CD4-positive, alpha-beta T cell (primary cell): ENCODE results near the gene MARCHF3. TPM values are rescaled to one million over a fixed set of nuclear protein-coding genes. Genes with fewer than 3 reads are reported as not detected.

Experiments used
- ATAC-seq: fragments of 200-7000 bp; cut with Tn5 transposase; one replicate; pipeline ENCODE4 v1.10.0; 2022; ENCODE audit warnings: mild to moderate bottlenecking; ENCODE audit not compliant: poor library complexity
- CTCF ChIA-PET: fragments of 350-600 bp; sonication (Branson Sonifier 250); formaldehyde crosslinking; loops from one replicate; lab custom pipeline; 2021; ENCODE audit warnings: antibody characterized with exemption, inconsistent platforms; lab: Charles Lee
- POLR2A ChIA-PET: fragments of 350-600 bp; sonication (Branson Sonifier 250); formaldehyde crosslinking; loops from one replicate; lab custom pipeline; 2021; ENCODE audit warnings: antibody characterized with exemption, inconsistent platforms; lab: Charles Lee
- DNase-seq, 14 experiments: peaks; one replicate each; pipeline ENCODE4 v3.0.0-alpha.2; 2013 to 2020; ENCODE audit warnings: mixed read lengths in 2 of 14
- H3K27ac ChIP-seq, 2 donors: one replicate each; pipeline versions ENCODE4 v1.5.1 to v1.7.0; 2013; ENCODE audit warnings: low read length in 2 of 2, low read depth in 1 of 2, mild to moderate bottlenecking in 1 of 2
- H3K27me3 ChIP-seq, 2 experiments: 1 replicate in 1 of 2; 2 replicates in 1 of 2; pipeline versions ENCODE4 v1.6.1 to v1.7.0; 2013; ENCODE audit warnings: low read length in 2 of 2, control low read depth in 1 of 2, mild to moderate bottlenecking in 1 of 2, moderate library complexity in 1 of 2; ENCODE audit not compliant: insufficient read depth in 2 of 2, control insufficient read depth in 1 of 2
- H3K36me3 ChIP-seq: one replicate; pipeline ENCODE4 v1.6.1; 2013; ENCODE audit warnings: low read length, control low read depth; ENCODE audit not compliant: insufficient read depth
- H3K4me1 ChIP-seq: one replicate; pipeline ENCODE4 v1.6.1; 2013; ENCODE audit warnings: low read length, control low read depth; ENCODE audit not compliant: insufficient read depth
- H3K4me3 ChIP-seq: one replicate; pipeline ENCODE4 v1.5.1; 2013; ENCODE audit warnings: mild to moderate bottlenecking, low read length, moderate library complexity
- H3K9me3 ChIP-seq, 2 experiments: 1 replicate in 1 of 2; 2 replicates in 1 of 2; pipeline versions ENCODE4 v1.6.1 to v1.7.0; 2013; ENCODE audit warnings: low read length in 2 of 2, mild to moderate bottlenecking in 2 of 2, control low read depth in 1 of 2, moderate library complexity in 1 of 2; ENCODE audit not compliant: control insufficient read depth in 1 of 2, insufficient read depth in 1 of 2
- H3K27ac Mint-ChIP-seq: one replicate; pipeline ENCODE4 v1.8.0; 2020; ENCODE audit warnings: mixed read lengths
- H3K27me3 Mint-ChIP-seq: one replicate; pipeline ENCODE4 v1.8.0; 2021; ENCODE audit warnings: mixed read lengths
- H3K36me3 Mint-ChIP-seq: one replicate; pipeline ENCODE4 v1.8.0; 2021; ENCODE audit warnings: low read depth, mixed read lengths
- H3K4me1 Mint-ChIP-seq: one replicate; pipeline ENCODE4 v1.8.0; 2021; ENCODE audit warnings: low read depth, mixed read lengths
- H3K4me3 Mint-ChIP-seq: one replicate; pipeline ENCODE4 v1.8.0; 2020; ENCODE audit warnings: mild to moderate bottlenecking, mixed read lengths
- H3K9me3 Mint-ChIP-seq: one replicate; pipeline ENCODE4 v1.8.0; 2020; ENCODE audit warnings: mixed read lengths
- CTCF ChIP-seq: fragments of 200-600 bp; IDR thresholded peaks from one replicate; pipeline ENCODE4 v1.8.0; 2022; ENCODE audit warnings: antibody characterized with exemption, mild to moderate bottlenecking
- intact Hi-C, 2 experiments: fragments of 100-400 bp; cut with DNase I in 1 of 2; cut with micrococcal nuclease in 1 of 2; formaldehyde crosslinking; loops; one replicate each; pipeline versions ENCODE4 v1.15.1 to v1.9.0; 2023 to 2025; cut with DNase I, micrococcal nuclease
- total RNA-seq, 174 experiments: library from RNA in 2 of 174; stranded (reverse) in 2 of 174; gene quantifications; one replicate each; pipeline ENCODE4 v1.2.3 and lab custom pipeline; 2021 to 2026

MARCHF3 gene
- total RNA-seq, 2 experiments from 2014 or later, result 5.2 to 6.2 TPM

DNA sequence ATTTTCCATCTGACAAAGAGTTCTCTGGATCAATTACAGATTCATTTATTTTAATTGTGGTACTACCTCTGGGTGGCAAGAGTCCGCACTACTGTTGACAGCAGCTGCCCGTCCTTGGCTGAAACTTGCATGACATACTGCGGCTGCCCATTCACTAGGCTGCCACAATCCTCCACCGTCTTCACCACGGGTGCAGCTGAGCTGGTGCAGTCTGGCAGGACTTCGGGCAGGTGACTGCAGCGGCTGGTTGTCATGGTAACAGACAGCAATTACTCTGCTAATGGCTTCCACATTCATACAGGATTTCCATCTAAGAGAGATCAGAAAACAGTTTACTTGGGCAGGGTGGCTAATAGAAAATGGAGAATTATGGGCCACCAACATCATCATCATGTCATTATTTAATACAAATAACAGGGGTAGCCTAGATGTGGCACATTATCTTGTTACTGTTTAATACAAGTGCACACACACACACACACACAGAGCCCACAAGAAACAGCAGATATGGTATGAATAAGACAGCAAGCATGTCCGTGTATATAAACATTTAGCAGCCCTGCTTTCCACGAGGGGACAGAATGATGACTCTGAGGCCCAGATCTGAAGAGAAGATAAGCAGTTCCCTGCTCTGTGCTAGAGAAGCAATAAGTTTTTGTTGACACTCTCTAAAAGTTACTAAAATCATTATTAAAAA is 112.3 kb downstream of the MARCHF3 start:
- no peak for ATAC-seq
- peaks cover 19% of the 10 kb centered on the region for H3K36me3 Mint-ChIP-seq
- Histone ChIP-seq H3K4me1 (no peaks in the 10 kb centered on the region), H3K27me3 (no peaks in the 10 kb centered on the region), H3K4me3 (no peak overlapping the region), H3K36me3 (no peaks in the 10 kb centered on the region), H3K9me3 (no peaks in the 10 kb centered on the region), H3K27ac (no peak overlapping the region)
- no peaks in the 10 kb centered on the region for H3K27me3 Mint-ChIP-seq
- no peak for TF ChIP-seq CTCF
- POLR2A ChIA-PET, result interaction anchor here (0.5 kb wide), 1 partner anchor 155 kb away, joined by 3 read pairs; the partner anchor contains the start of gene C5orf63
- H3K9me3 Mint-ChIP-seq, result no peaks in the 10 kb centered on the region
- intact Hi-C loops, result no loop called here
- H3K27ac Mint-ChIP-seq, result no peak overlapping the region
- CTCF ChIA-PET, result no interaction called here
- peak in 2 of 14 experiments; percentile 10 for DNase-seq
- no peak overlapping the region for H3K4me3 Mint-ChIP-seq
- H3K4me1 Mint-ChIP-seq, result peaks cover 14% of the 10 kb centered on the region

DNA sequence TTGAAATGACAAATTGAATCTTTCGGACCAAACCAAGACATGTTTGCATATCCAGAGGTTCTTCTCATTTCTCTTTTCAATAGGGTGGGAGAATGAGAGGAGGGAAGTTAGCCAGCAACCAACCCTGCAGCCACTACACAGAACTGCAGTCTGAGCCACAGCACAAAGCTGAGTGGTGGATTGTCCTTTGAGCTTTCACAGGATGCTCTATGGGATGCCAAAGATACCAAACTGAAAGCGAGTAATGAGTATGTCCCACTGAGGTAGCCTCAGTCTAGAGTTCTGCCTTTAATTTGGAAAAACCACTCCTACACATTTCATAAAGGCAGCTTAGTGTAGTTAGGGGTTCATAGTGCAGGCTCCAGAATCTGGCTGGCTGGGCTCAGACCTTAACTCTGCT is 114.9 kb downstream of the MARCHF3 start:
- no peaks in the 10 kb centered on the region for H3K36me3 ChIP-seq
- Mint-ChIP-seq H3K27me3 (no peaks in the 10 kb centered on the region), H3K4me3 (no peak overlapping the region), H3K27ac (no peak overlapping the region), H3K4me1 (peaks cover 14% of the 10 kb centered on the region), H3K9me3 (peaks cover 7% of the 10 kb centered on the region), H3K36me3 (peaks cover 45% of the 10 kb centered on the region)
- intact Hi-C loops, result no loop called here
- no peak overlapping the region for H3K4me3 ChIP-seq
- no peak for TF ChIP-seq CTCF
- H3K9me3 ChIP-seq, result peaks cover 0 to 6% of the 10 kb centered on the region in 2 experiments
- no peaks in the 10 kb centered on the region for H3K4me1 ChIP-seq
- H3K27ac ChIP-seq, result no peak overlapping the region
- ChIA-PET POLR2A (no interaction called here), CTCF (no interaction called here)
- DNase-seq (no peak), ATAC-seq (no peak)
- no peaks in the 10 kb centered on the region for H3K27me3 ChIP-seq

- CTCF ChIA-PET, result interaction anchor here (1.2 kb wide), 1 partner anchor 314 kb away, joined by 3 read pairs; the partner anchor contains the start of gene PHAX
- intact Hi-C loops, result no loop called here
Measured at GRCh38 chr5:126914801-126915436, 115.4 kb downstream of the MARCHF3 start.

More at GRCh38 chr5:126914801-126915436, 115.4 kb downstream of the MARCHF3 start:
- H3K27ac ChIP-seq, result no peak overlapping the region
- Mint-ChIP-seq H3K9me3 (peaks cover 7% of the 10 kb centered on the region), H3K27ac (no peak overlapping the region), H3K4me1 (peaks cover 14% of the 10 kb centered on the region), H3K36me3 (peaks cover 51% of the 10 kb centered on the region), H3K4me3 (no peak overlapping the region), H3K27me3 (no peaks in the 10 kb centered on the region)
- DNase-seq (no peak), ATAC-seq (no peak)
- TF ChIP-seq CTCF, result no peak
- no peaks in the 10 kb centered on the region for H3K36me3 ChIP-seq
- no peaks in the 10 kb centered on the region for H3K27me3 ChIP-seq
- POLR2A ChIA-PET, result no interaction called here
- H3K9me3 ChIP-seq, result peaks cover 0 to 6% of the 10 kb centered on the region in 2 experiments
- no peak overlapping the region for H3K4me3 ChIP-seq
- H3K4me1 ChIP-seq, result no peaks in the 10 kb centered on the region
